ENCODE results near the gene PRKCE.

The PRKCE gene

GRCh38 chr2:45839508-45840251 lies 188.2 kb downstream of the PRKCE start:
- TF ChIP-seq CTCF (IDR thresholded peaks at IDR 0.05; ENCODE audit: low read depth, low read length), result no peak
- DNase-seq (ENCODE audit: extremely low read depth, low read depth), result no peak

- DNase-seq (ENCODE audit: extremely low read depth, low read depth), result no peak
- no peak for TF ChIP-seq CTCF (IDR thresholded peaks at IDR 0.05; ENCODE audit: low read depth, low read length)
These were observed 189.0 kb downstream of the PRKCE start for GRCh38 chr2:45840481-45840880.

- no peak for DNase-seq (ENCODE audit: extremely low read depth, low read depth)
- no peak for TF ChIP-seq CTCF (IDR thresholded peaks at IDR 0.05; ENCODE audit: low read depth, low read length)
These were observed 190.4 kb downstream of the PRKCE start for GRCh38 chr2:45841752-45842407.

GRCh38 chr2:45843136-45843535 lies 191.7 kb downstream of the PRKCE start:
- no peak for DNase-seq (ENCODE audit: extremely low read depth, low read depth)

DNA sequence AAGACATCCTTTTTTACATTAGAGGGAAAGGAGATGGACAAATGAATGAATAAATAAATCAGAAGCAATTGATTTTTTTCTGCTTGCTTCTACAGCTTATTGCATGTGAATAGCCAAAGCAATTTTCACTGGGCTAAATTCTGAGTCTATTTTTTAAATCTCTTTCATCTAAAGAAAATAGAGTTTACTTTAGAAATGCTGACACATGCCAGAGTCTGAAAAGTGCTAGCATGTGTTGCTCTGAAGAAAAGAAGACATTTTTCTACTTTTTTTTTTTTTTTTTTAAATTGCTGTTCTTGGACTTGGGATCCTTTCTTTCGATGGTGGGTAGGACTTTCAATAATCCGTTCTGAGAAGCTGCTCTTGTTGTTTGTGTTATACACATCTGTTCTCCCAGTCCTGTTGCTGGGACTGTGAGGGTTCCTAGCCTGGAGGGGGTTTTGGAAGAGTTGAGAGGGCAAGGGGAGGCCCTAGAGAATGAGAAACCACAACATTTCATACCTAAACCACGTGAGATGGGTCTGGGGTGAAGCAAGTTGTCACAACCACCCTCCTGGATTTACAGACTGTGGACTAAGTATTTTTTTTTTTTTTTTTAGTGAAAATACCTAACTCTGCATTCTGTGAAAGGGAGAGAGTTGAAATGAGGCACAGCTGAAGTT lies 193.5 kb downstream of the PRKCE start:
- DNase-seq (ENCODE audit: extremely low read depth, low read depth), result no peak
- no peak for TF ChIP-seq CTCF (IDR thresholded peaks at IDR 0.05; ENCODE audit: low read depth, low read length)

More at GRCh38 chr2:45843136-45843535, 191.7 kb downstream of the PRKCE start:
- TF ChIP-seq CTCF (IDR thresholded peaks at IDR 0.05; ENCODE audit: low read depth, low read length), result no peak

- DNase-seq (ENCODE audit: extremely low read depth, low read depth), result no peak
These were observed 194.1 kb downstream of the PRKCE start for GRCh38 chr2:45845566-45845965.

More at GRCh38 chr2:45845566-45845965, 194.1 kb downstream of the PRKCE start:
- TF ChIP-seq CTCF (IDR thresholded peaks at IDR 0.05; ENCODE audit: low read depth, low read length), result no peak

All from AG09319 (cell line).